CD4-positive, CD25-positive, alpha-beta regulatory T cell (primary cell): ENCODE data around the gene MSRB2. TPM values are rescaled to one million over a fixed set of nuclear protein-coding genes. Genes with fewer than 3 reads are reported as not detected.

Source experiments
- ATAC-seq, 2 donors: fragments of 150-1000 bp; cut with Tn5 transposase; one replicate each; pipeline ENCODE4 v1.10.0; 2021; ENCODE audit warnings: low read depth in 2 of 2, moderate number of reproducible peaks in 2 of 2, moderate library complexity in 1 of 2
- DNase-seq, 3 donors: peaks; one replicate each; pipeline versions ENCODE4 v3.0.0 to v3.0.0-alpha.2; 2012 to 2022; ENCODE audit warnings: mixed read lengths in 1 of 3
- H3K27ac ChIP-seq: one replicate; pipeline ENCODE4 v1.7.0; 2013; ENCODE audit warnings: mild to moderate bottlenecking, low read length; ENCODE audit not compliant: insufficient read depth, poor library complexity, severe bottlenecking
- H3K27me3 ChIP-seq: one replicate; pipeline ENCODE4 v1.7.0; 2013; ENCODE audit warnings: low read length; ENCODE audit not compliant: control insufficient read depth, insufficient read depth
- H3K36me3 ChIP-seq: one replicate; pipeline ENCODE4 v1.7.0; 2013; ENCODE audit warnings: mild to moderate bottlenecking, low read length, moderate library complexity; ENCODE audit not compliant: control insufficient read depth, insufficient read depth
- H3K4me1 ChIP-seq: 2 replicates; pipeline ENCODE4 v1.7.0; 2013; ENCODE audit warnings: mild to moderate bottlenecking, low read length; ENCODE audit not compliant: insufficient read depth, control insufficient read depth, poor library complexity, severe bottlenecking
- H3K4me3 ChIP-seq: one replicate; pipeline ENCODE4 v1.7.0; 2013; ENCODE audit warnings: low read depth, mild to moderate bottlenecking, low read length, moderate library complexity
- H3K9me3 ChIP-seq, 2 experiments: 1 replicate in 1 of 2; 2 replicates in 1 of 2; pipeline ENCODE4 v1.7.0; 2013; ENCODE audit warnings: low read length in 2 of 2, mild to moderate bottlenecking in 1 of 2, moderate library complexity in 1 of 2; ENCODE audit not compliant: control insufficient read depth in 2 of 2
- H3K27ac Mint-ChIP-seq, 3 donors: one replicate each; pipeline ENCODE4 v1.8.0; 2020 to 2022; ENCODE audit warnings: mild to moderate bottlenecking in 3 of 3, mixed read lengths in 3 of 3, moderate library complexity in 2 of 3
- H3K27me3 Mint-ChIP-seq: one replicate; pipeline ENCODE4 v1.8.0; 2022; ENCODE audit warnings: mild to moderate bottlenecking, mixed read lengths
- H3K36me3 Mint-ChIP-seq: one replicate; pipeline ENCODE4 v1.8.0; 2020; ENCODE audit warnings: mixed read lengths
- H3K4me1 Mint-ChIP-seq, 4 donors: one replicate each; pipeline ENCODE4 v1.8.0; 2020 to 2022; ENCODE audit warnings: mixed read lengths in 4 of 4, mild to moderate bottlenecking in 1 of 4
- H3K4me3 Mint-ChIP-seq, 4 donors: one replicate each; pipeline ENCODE4 v1.8.0; 2020 to 2022; ENCODE audit warnings: mild to moderate bottlenecking in 4 of 4, mixed read lengths in 4 of 4, moderate library complexity in 3 of 4
- H3K9me3 Mint-ChIP-seq, 7 donors: one replicate each; pipeline ENCODE4 v1.8.0; 2020 to 2022; ENCODE audit warnings: mixed read lengths in 7 of 7, mild to moderate bottlenecking in 3 of 7, moderate library complexity in 2 of 7
- polyA plus RNA-seq, 4 donors: library from polyadenylated mRNA; unstranded; fragments of 300-500 nt; fragmentation: Illumina TruSeq; gene quantifications; one replicate each; pipeline ENCODE4 v1.2.3, GENCODE V29; 2021
- total RNA-seq: library from RNA; stranded (reverse); gene quantifications from one replicate; pipeline ENCODE4 v1.2.3, GENCODE V29; 2022

MSRB2 gene
- total RNA-seq (1.3 TPM), polyA plus RNA-seq (1 to 10 TPM; 4.1 to 9.9 (median 6.3) TPM)

DNA sequence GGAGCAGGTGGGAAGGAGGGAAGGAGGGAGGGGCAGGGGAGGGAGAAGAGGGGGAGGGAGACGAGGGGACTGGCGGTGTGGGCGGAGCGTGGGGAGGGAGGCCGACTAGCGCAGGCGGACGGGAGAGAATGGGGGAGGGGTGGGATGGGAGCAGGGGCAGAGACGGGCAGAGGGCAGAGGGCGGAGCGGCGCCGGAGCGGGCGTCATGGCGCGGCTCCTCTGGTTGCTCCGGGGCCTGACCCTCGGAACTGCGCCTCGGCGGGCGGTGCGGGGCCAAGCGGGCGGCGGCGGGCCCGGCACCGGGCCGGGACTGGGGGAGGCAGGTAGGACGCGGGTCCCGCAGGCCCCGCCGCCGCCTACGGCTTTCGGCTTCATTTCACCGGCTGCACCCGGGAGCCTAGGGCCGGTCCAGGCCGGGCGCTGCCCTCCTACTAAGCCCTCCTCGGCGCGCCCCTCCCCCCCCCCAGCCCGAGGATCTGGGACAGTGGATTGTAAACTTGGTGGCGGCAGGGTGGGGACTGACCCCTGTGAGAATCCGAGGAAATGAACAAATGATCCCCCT lies at the start of gene MSRB2:
Gene MSRB2, plus strand, starts transcription at position 176 of the 562 bp plus-strand sequence. Its CDS starts 30 bp downstream, at position 206.
- Histone ChIP-seq H3K4me3 (peak within 1 kb of the TSS; percentile 73), H3K9me3 (no peaks in the 10 kb centered on the region), H3K27me3 (no peaks in the 10 kb centered on the region), H3K27ac (peak within 1 kb of the TSS; percentile 55), H3K36me3 (no peaks in the 10 kb centered on the region), H3K4me1 (peaks cover 14% of the 10 kb centered on the region)
- peaks cover 0 to 6% (median 3%) of the 10 kb centered on the region in 7 donors for H3K9me3 Mint-ChIP-seq
- H3K36me3 Mint-ChIP-seq: no peaks in the 10 kb centered on the region
- peak; percentile 32 to 86 (median 61) for DNase-seq
- peak; percentile 54 to 60 for ATAC-seq
- peaks cover 16 to 39% (median 30%) of the 10 kb centered on the region in 4 donors for H3K4me1 Mint-ChIP-seq
- peak within 1 kb of the TSS; percentile 82 to 92 (median 86) for H3K27ac Mint-ChIP-seq
- H3K27me3 Mint-ChIP-seq: peaks cover 14% of the 10 kb centered on the region
- peak within 1 kb of the TSS; percentile 92 to 94 (median 92) for H3K4me3 Mint-ChIP-seq

DNA sequence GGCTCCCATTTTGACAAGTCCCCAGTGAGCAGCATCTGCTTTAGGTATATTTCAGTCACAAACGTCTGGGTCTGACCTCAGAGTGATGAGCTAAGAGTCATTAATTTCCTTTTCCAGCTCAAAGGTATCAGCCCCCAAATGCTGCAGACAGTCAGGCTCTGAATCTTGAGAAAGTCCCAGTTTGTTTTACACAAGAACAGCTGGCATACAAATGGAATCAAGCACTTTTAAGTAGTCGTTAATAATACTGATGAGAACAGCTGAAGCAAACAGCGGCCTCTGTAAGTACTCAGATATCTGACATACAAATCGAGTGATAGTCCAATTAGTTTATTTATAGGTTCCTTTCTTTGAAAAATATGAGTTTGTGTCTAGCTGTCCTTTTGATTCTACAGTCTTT lies 49.4 kb upstream of the MSRB2 start:
- H3K27me3 Mint-ChIP-seq: peaks cover 22% of the 10 kb centered on the region
- H3K27ac Mint-ChIP-seq: no peak overlapping the region
- ATAC-seq: no peak
- Histone ChIP-seq H3K9me3 (no peaks in the 10 kb centered on the region), H3K4me3 (no peak overlapping the region), H3K27ac (no peak overlapping the region), H3K4me1 (no peaks in the 10 kb centered on the region), H3K36me3 (no peaks in the 10 kb centered on the region), H3K27me3 (no peaks in the 10 kb centered on the region)
- H3K4me1 Mint-ChIP-seq: no peaks in the 10 kb centered on the region
- no peak for DNase-seq
- H3K4me3 Mint-ChIP-seq: no peak overlapping the region
- H3K9me3 Mint-ChIP-seq: peaks cover 0 to 2% (median 0%) of the 10 kb centered on the region in 7 donors
- no peaks in the 10 kb centered on the region for H3K36me3 Mint-ChIP-seq

DNA sequence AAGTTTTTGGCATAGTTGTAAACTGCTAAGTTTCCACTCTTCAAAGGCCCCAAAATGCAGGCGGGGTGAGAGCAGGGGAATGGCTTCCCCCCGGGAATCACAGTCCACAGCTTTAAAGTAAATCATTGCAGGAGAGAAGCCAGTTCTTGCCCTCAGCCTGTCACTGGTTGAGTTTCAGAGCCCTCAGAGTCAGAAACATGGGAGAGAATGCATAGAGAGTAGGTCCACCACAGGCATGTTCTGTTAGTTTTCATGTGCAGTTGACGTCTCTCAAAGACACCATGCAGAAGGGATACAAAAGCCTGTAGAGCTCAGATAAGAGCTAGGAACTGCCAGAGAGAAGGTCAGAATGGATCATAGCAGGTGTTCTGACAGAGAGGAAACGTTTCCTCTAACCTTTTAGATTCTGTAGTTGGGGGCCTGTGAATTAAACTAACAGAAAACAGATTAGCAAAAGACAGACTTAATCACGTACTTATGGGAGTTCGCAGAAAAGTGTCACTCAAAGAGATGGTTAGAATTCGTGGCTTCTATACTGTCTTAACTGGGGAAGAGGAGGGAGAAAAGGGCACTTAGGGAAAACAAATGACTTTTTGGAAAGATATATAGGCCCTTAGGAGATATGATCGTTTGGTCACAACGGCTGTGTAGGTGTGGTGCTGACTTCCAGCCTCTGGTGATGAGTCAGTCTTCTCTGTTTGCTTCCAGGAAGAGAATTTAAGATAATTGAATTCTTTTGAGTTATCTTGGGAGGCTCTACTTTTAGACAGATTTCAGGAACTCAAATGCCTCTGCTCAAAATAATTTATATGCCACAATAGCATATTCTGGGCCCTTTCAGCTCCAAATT lies 48.0 kb upstream of the MSRB2 start:
- Mint-ChIP-seq H3K4me3 (no peak overlapping the region), H3K27ac (peak overlapping the region in 1 of 3 donors; percentile 16)
- H3K27ac ChIP-seq: no peak overlapping the region

DNA sequence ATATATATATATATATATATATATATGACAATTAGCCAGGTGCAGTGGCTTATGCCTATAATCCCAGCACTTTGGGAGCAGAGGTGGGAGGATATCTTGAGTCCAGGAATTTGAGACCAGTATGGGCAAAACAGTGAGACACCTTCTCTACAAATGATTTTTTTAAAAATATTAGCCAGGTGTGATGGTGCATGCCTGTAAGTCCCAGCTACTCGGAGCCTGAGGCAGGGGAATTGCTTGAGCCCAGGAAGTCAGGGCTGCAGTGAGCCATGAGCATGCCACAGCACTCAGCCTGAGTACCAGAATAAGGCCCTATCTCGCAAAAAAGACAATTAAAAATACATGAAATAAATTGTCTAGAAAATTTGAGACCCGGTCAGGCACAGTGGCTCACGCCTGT lies 47.2 kb upstream of the MSRB2 start:
- no peaks in the 10 kb centered on the region for H3K4me1 ChIP-seq
- H3K27me3 ChIP-seq: no peaks in the 10 kb centered on the region
- no peaks in the 10 kb centered on the region for H3K36me3 ChIP-seq
- no peak overlapping the region for H3K4me3 ChIP-seq
- ATAC-seq (no peak), DNase-seq (no peak)
- Mint-ChIP-seq H3K4me3 (no peak overlapping the region), H3K9me3 (no peaks in the 10 kb centered on the region), H3K36me3 (no peaks in the 10 kb centered on the region), H3K27me3 (peaks cover 20% of the 10 kb centered on the region), H3K27ac (no peak overlapping the region), H3K4me1 (no peaks in the 10 kb centered on the region)
- no peak overlapping the region for H3K27ac ChIP-seq
- no peaks in the 10 kb centered on the region for H3K9me3 ChIP-seq

More for the DNA sequence above, 48.0 kb upstream of the MSRB2 start:
- Mint-ChIP-seq H3K4me1 (no peaks in the 10 kb centered on the region), H3K27me3 (peaks cover 24% of the 10 kb centered on the region), H3K9me3 (peaks cover 0 to under 1% (median 0%) of the 10 kb centered on the region in 7 donors), H3K36me3 (no peaks in the 10 kb centered on the region)
- Histone ChIP-seq H3K36me3 (no peaks in the 10 kb centered on the region), H3K4me3 (no peak overlapping the region), H3K4me1 (no peaks in the 10 kb centered on the region), H3K9me3 (no peaks in the 10 kb centered on the region), H3K27me3 (no peaks in the 10 kb centered on the region)
- DNase-seq (no peak), ATAC-seq (no peak)

DNA sequence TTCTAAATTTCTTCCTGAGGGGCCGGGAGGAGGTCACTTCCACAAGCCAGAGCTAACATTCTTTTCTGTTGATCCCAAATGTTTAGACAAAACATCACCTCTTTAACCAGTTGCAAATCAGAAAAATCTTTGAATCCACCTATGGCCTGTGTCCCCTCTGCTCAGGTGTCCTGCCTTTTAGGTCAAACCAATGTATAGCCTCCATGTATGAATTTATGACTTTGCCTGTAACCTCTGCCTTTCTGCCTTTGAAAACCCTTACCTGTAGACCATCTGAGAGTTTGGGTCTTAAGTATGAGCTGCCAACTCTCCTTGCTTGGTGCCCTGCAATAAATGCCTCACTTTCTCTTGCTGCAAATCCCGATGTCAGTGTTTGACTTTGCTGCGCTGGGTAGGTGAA lies 44.1 kb upstream of the MSRB2 start:
- H3K27ac ChIP-seq: no peak overlapping the region
- H3K9me3 Mint-ChIP-seq: no peaks in the 10 kb centered on the region

DNA sequence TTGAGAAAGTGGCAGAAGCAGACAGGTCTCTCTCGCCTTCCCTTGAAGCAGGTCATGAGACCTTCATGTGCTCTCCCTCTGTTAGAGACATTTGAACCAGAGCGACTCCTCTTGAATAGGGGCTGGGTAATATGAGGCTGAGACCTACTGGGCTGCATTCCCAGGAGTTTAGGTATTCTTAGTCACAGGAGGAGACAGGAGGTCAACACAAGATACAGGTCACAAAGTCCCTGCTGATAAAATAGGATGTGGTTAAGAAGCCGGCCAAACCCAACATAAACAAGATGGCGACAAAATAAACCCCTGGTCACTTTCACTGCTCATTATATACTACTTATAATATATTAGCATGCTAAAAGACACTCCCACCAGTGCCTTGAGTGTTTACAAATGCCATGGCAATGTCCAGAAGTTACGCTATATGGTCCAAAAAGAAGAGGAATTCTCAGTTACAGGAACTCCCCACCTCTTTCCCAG lies 43.5 kb upstream of the MSRB2 start:
- no peak for DNase-seq
- Histone ChIP-seq H3K4me3 (no peak overlapping the region), H3K36me3 (no peaks in the 10 kb centered on the region), H3K4me1 (no peaks in the 10 kb centered on the region), H3K27ac (no peak overlapping the region), H3K27me3 (no peaks in the 10 kb centered on the region), H3K9me3 (no peaks in the 10 kb centered on the region)
- no peaks in the 10 kb centered on the region for H3K36me3 Mint-ChIP-seq
- no peak overlapping the region for H3K4me3 Mint-ChIP-seq
- peaks cover 22% of the 10 kb centered on the region for H3K27me3 Mint-ChIP-seq
- H3K27ac Mint-ChIP-seq: no peak overlapping the region
- no peak for ATAC-seq
- no peaks in the 10 kb centered on the region for H3K4me1 Mint-ChIP-seq
- no peaks in the 10 kb centered on the region for H3K9me3 Mint-ChIP-seq

More for the DNA sequence above, 44.1 kb upstream of the MSRB2 start:
- Mint-ChIP-seq H3K36me3 (no peaks in the 10 kb centered on the region), H3K27me3 (peaks cover 18% of the 10 kb centered on the region), H3K27ac (no peak overlapping the region), H3K4me3 (no peak overlapping the region), H3K4me1 (no peaks in the 10 kb centered on the region)
- no peaks in the 10 kb centered on the region for H3K27me3 ChIP-seq
- ATAC-seq: no peak
- no peaks in the 10 kb centered on the region for H3K9me3 ChIP-seq
- H3K4me1 ChIP-seq: no peaks in the 10 kb centered on the region
- H3K4me3 ChIP-seq: no peak overlapping the region
- DNase-seq: no peak
- H3K36me3 ChIP-seq: no peaks in the 10 kb centered on the region

DNA sequence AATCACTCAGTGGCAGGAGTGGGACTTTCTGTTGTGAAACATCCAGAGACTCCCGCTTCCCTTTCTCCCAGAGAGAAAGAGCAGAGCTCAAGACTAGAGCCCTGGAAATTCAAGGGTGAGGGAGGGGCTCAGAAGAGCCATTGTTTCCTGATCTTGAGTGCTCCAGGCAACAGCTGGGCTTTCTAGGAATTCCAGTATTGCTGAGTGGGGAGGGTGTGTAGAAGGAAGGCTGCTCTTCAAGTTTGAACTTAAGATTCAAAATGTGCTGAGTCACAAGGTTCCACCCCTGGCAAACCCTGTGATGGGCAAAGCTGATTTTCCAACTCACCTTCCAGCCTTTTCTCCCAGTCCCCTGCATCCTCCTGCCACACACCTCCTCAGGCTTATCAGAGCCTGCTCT lies 42.3 kb upstream of the MSRB2 start:
- DNase-seq: no peak
- ATAC-seq: no peak
- Mint-ChIP-seq H3K4me3 (no peak overlapping the region), H3K27ac (no peak overlapping the region), H3K9me3 (no peaks in the 10 kb centered on the region), H3K36me3 (no peaks in the 10 kb centered on the region), H3K27me3 (peaks cover 17% of the 10 kb centered on the region), H3K4me1 (no peaks in the 10 kb centered on the region)
- no peaks in the 10 kb centered on the region for H3K27me3 ChIP-seq
- H3K4me1 ChIP-seq: no peaks in the 10 kb centered on the region
- H3K36me3 ChIP-seq: no peaks in the 10 kb centered on the region
- no peak overlapping the region for H3K4me3 ChIP-seq
- no peak overlapping the region for H3K27ac ChIP-seq
- no peaks in the 10 kb centered on the region for H3K9me3 ChIP-seq
